Sigmoid colon (tissue), 7 donors: ENCODE results near the gene TNPO1. TPM values are rescaled to one million over a fixed set of nuclear protein-coding genes. Genes with fewer than 3 reads are reported as not detected.

Experiments used
- DNase-seq: peaks from one replicate; pipeline ENCODE4 v3.0.0-alpha.2; 2019
- H3K27ac ChIP-seq, 4 donors: fragments of 200-600 bp; sonication (generic); one replicate each; pipeline ENCODE4 v1.5.1; 2016 to 2019; ENCODE audit warnings: mild to moderate bottlenecking in 1 of 4
- H3K27me3 ChIP-seq, 3 donors: fragments of 200-600 bp; sonication (generic); one replicate each; pipeline ENCODE4 v1.5.1; 2019; ENCODE audit warnings: mild to moderate bottlenecking in 1 of 3
- H3K36me3 ChIP-seq, 4 donors: fragments of 200-600 bp; sonication (generic); one replicate each; pipeline ENCODE4 v1.5.1; 2016 to 2019
- H3K4me1 ChIP-seq, 4 donors: fragments of 200-600 bp; sonication (generic); one replicate each; pipeline ENCODE4 v1.5.1; 2017 to 2019
- H3K4me3 ChIP-seq, 4 donors: fragments of 200-600 bp; sonication (generic); one replicate each; pipeline ENCODE4 v1.5.1; 2017 to 2019; ENCODE audit warnings: mild to moderate bottlenecking in 2 of 4, moderate library complexity in 1 of 4
- H3K9me3 ChIP-seq, 4 donors: fragments of 200-600 bp in 3 of 4; sonication (generic) in 3 of 4; one replicate each; pipeline versions ENCODE4 v1.5.1 to v1.6.1; 2013 to 2019
- EP300 ChIP-seq, 4 donors: sonication (generic); formaldehyde crosslinking; IDR thresholded peaks; one replicate each; pipeline ENCODE4 v1.6.1; 2017; ENCODE audit warnings: antibody characterized with exemption in 4 of 4
- POLR2A ChIP-seq, 2 donors: fragments of 450-650 bp; IDR thresholded peaks; one replicate each; pipeline ENCODE4 v1.6.1; 2016; ENCODE audit warnings: antibody characterized with exemption in 2 of 2, mild to moderate bottlenecking in 2 of 2, moderate library complexity in 2 of 2
- POLR2AphosphoS5 ChIP-seq, 4 donors: sonication (generic); formaldehyde crosslinking; IDR thresholded peaks; one replicate each; pipeline ENCODE4 v1.6.1; 2017; ENCODE audit warnings: antibody characterized with exemption in 4 of 4
- WGBS, 2 donors: extraction: QIAGEN DNeasy Blood & Tissue Kit; methylation state at CpG; one replicate each; pipeline ENCODE4 v1.1.7; 2013; 5-methylcytosine and 5-hydroxymethylcytosine counted together
- intact Hi-C: fragments of 100-400 bp; cut with DNase I; formaldehyde crosslinking; loops from one replicate; pipeline ENCODE4 v1.15.1; 2023
- polyA plus RNA-seq, 3 donors: library from polyadenylated mRNA; stranded (reverse); fragments of 200-250 nt; gene quantifications; one replicate each; pipeline ENCODE4 v1.2.3, GENCODE V29; 2013
- small RNA-seq, 3 donors: library from RNA; depleted of rRNA; stranded (forward); fragments of <200 nt; gene quantifications; one replicate each; pipeline ENCODE3, GENCODE V24; 2016
- total RNA-seq, 4 donors: library from RNA; depleted of rRNA; stranded (reverse); fragments of >200 nt; gene quantifications; one replicate each; pipeline ENCODE4 v1.1.0, GENCODE V29; 2016
- TF ChIP-seq, protein P1 (sequence below), 4 experiments: fragments of 450-650 bp in 3 of 4; fragments of 200-600 bp in 1 of 4; IDR thresholded peaks; one replicate each; pipeline ENCODE4 v1.5.1; 2016 to 2019; ENCODE audit warnings: antibody characterized with exemption in 4 of 4, mild to moderate bottlenecking in 3 of 4, moderate library complexity in 2 of 4
- donor health status: healthy with polysubstance abuse.
- donor health status: Bipolar disorder and iron deficiency.
- donor health status: healthy.

TNPO1 gene
- total and polyA plus RNA-seq, 7 donors: 18.6 to 145 (median 86.2) TPM

DNA sequence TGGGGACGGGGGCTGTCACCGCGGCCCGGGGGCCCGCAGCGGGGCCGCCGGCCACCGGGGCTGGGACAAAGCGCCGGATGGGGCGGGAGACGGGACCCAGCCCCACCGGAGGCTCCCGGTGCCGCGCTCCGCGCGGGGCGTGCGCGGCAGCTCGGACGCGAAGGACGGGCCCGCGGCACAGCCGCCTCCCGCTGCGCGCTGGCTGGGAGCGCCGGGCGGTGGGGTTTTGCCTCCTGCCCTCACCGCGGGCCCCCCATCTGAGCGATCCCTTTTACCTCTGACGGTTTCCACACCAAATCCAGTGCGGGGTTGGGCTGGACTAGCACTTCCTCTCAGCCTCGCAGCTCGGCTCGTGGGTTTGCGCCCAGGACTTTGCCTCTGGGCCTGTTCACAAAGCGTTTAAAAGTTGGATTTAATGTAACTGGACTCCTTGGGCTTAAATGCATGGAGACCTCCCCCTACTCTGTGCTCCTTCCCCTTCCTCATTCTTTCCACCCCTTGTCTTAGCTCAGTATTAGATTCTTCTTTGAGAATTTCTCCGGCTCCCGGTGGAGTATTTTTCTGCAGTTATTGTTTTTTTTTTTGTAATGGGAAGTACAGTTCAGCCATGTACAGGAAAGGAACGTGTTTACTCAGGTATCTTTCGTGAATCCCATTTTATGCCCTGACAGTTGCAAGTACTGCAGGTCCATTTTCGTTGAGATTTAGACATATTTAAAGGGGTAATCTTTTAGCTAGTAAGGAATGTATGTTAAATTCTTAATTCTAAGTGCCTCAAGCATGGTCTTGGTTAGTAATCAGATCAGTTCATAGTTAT lies 140.1 kb downstream of the TNPO1 start:
- TF ChIP-seq POLR2A (IDR thresholded peaks at IDR 0.05) (no peak), EP300 (IDR thresholded peaks at IDR 0.05) (no peak), POLR2AphosphoS5 (IDR thresholded peaks at IDR 0.05) (peak in 2 of 4 donors; percentile 4 to 25)
- no peaks in the 10 kb centered on the region for H3K36me3 ChIP-seq
- H3K9me3 ChIP-seq: no peaks in the 10 kb centered on the region
- H3K4me3 ChIP-seq: peak overlapping the region; percentile 84 to 92 (median 86)
- H3K4me1 ChIP-seq: peaks cover 0 to 52% (median 31%) of the 10 kb centered on the region in 4 donors
- WGBS, 2 donors: 1% methylated on average over 51 of the region's 51 CpGs
- H3K27me3 ChIP-seq: no peaks in the 10 kb centered on the region
- H3K27ac ChIP-seq: peak overlapping the region; percentile 92 to 98 (median 98)
- peak; percentile 78 for DNase-seq
- intact Hi-C loops: loop anchor here (5.0 to 10.0 kb wide), 3 partner anchors 109 to 541 kb away; partner anchors contain the start of gene BTF3

DNA sequence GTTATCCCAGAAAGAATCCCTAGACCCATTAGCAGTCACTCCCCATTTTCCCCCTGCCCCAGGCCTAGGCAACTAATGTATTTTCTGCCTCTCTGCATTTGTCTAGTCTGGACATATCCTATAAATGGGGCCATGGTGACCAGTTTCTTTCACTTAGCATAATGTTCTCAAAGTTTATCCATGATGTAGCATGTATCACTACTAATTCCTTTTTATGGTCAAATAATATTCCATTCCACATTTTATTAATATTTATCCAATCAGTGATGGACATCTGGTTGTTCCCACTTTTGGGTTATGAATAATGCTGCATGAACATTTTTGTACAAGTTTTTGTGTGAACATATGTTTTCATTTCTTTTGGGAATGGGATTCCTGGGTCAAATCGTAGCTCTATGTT lies 140.9 kb downstream of the TNPO1 start:
- Histone ChIP-seq H3K4me3 (peak overlapping the region; percentile 84 to 92 (median 86)), H3K4me1 (peaks cover 0 to 52% (median 31%) of the 10 kb centered on the region in 4 donors), H3K36me3 (no peaks in the 10 kb centered on the region), H3K27me3 (no peaks in the 10 kb centered on the region), H3K9me3 (no peaks in the 10 kb centered on the region), H3K27ac (peak overlapping the region; percentile 92 to 98 (median 98))
- intact Hi-C loops: loop anchor here (5.0 to 10.0 kb wide), 3 partner anchors 110 to 540 kb away; partner anchors contain the start of gene BTF3
- 81 to 86% methylated on average over 1 of the region's 1 CpG for WGBS, 2 donors
- no peak for TF ChIP-seq POLR2AphosphoS5 (IDR thresholded peaks at IDR 0.05)
- TF ChIP-seq POLR2A (IDR thresholded peaks at IDR 0.05): no peak
- TF ChIP-seq, protein P1, sequence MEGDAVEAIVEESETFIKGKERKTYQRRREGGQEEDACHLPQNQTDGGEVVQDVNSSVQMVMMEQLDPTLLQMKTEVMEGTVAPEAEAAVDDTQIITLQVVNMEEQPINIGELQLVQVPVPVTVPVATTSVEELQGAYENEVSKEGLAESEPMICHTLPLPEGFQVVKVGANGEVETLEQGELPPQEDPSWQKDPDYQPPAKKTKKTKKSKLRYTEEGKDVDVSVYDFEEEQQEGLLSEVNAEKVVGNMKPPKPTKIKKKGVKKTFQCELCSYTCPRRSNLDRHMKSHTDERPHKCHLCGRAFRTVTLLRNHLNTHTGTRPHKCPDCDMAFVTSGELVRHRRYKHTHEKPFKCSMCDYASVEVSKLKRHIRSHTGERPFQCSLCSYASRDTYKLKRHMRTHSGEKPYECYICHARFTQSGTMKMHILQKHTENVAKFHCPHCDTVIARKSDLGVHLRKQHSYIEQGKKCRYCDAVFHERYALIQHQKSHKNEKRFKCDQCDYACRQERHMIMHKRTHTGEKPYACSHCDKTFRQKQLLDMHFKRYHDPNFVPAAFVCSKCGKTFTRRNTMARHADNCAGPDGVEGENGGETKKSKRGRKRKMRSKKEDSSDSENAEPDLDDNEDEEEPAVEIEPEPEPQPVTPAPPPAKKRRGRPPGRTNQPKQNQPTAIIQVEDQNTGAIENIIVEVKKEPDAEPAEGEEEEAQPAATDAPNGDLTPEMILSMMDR (IDR thresholded peaks at IDR 0.05): no peak
- TF ChIP-seq EP300 (IDR thresholded peaks at IDR 0.05): no peak
- DNase-seq: no peak

DNA sequence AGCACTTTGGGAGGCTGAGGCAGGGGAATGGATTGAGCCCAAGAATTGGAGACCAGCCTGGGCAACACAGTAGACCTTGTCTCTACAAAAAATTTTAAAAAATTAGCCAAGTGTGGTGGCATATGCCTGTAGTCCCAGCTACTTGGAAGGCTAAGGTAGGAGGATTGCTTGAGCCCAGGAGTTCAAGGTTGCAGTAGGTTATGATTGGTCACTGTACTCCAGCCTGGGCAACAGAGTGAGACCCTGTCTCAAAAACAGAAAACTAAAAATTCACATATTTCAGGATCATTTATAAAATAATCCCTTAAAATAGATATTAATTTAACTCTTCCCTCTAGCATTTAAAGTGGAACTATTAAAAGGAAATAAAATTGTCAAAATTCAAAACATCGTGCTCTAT lies 142.8 kb downstream of the TNPO1 start:
- intact Hi-C loops: loop anchor here (5.0 to 10.0 kb wide), 3 partner anchors 112 to 538 kb away; partner anchors contain the start of gene BTF3
- Histone ChIP-seq H3K4me3 (no peak overlapping the region), H3K36me3 (no peaks in the 10 kb centered on the region), H3K9me3 (no peaks in the 10 kb centered on the region), H3K4me1 (peaks cover 0 to 45% (median 31%) of the 10 kb centered on the region in 4 donors), H3K27ac (no peak overlapping the region), H3K27me3 (no peaks in the 10 kb centered on the region)
- DNase-seq: no peak
- 99 to 100% methylated on average over 1 of the region's 1 CpG for WGBS, 2 donors
- TF ChIP-seq POLR2AphosphoS5 (IDR thresholded peaks at IDR 0.05): no peak
- no peak for TF ChIP-seq EP300 (IDR thresholded peaks at IDR 0.05)
- TF ChIP-seq, protein P1 (IDR thresholded peaks at IDR 0.05): no peak
- TF ChIP-seq POLR2A (IDR thresholded peaks at IDR 0.05): no peak

Small RNAs within 50 kb of the gene (small RNA-seq; reads per million reads assigned to genes)
- gene MIR4804 (0 reads per million in 3 donors), gene RF00019 (0 reads per million in 3 donors)

Other genes starting within 250 kb of the TNPO1 start
- gene FCHO2, start 139.4 kb downstream of the TNPO1 start, total RNA-seq: 10 to 100 TPM; 36.0 to 40.3 (median 38.3) TPM
- 10 to 100 TPM in 2 of 3 donors, 1 to 10 TPM in 1; 9.5 to 17.8 (median 15.6) TPM for gene FCHO2, start 139.4 kb downstream of the TNPO1 start, polyA plus RNA-seq